Measurements from ENCODE around the gene NPAS1.

- TF ChIP-seq CTCF (IDR thresholded peaks at IDR 0.05 in 2 of 3, conservative IDR thresholded peaks at IDR 0.05 in 1 of 3; ENCODE audit: borderline replicate concordance in 1 of 3, insufficient read depth in 1 of 3, low read depth in 2 of 3, low read length in 2 of 3) (no peak), SIN3A (IDR thresholded peaks at IDR 0.05; ENCODE audit: low read depth) (no peak), POLR2A (IDR thresholded peaks at IDR 0.05; ENCODE audit: borderline replicate concordance, extremely low read depth, insufficient read depth, insufficient read length) (no peak), SRF (IDR thresholded peaks at IDR 0.05; ENCODE audit: low read depth) (no peak), RAD21 (IDR thresholded peaks at IDR 0.05; ENCODE audit: low read depth) (no peak), SP1 (IDR thresholded peaks at IDR 0.05; ENCODE audit: low read depth) (no peak), REST (IDR thresholded peaks at IDR 0.05; ENCODE audit: low read depth) (no peak), POLR2AphosphoS5 (IDR thresholded peaks at IDR 0.05; ENCODE audit: low read depth, low read length) (no peak), ZNF274 (IDR thresholded peaks at IDR 0.05; ENCODE audit: low read depth, low read length) (no peak), JUND (IDR thresholded peaks at IDR 0.05) (no peak), ZFX (IDR thresholded peaks at IDR 0.05) (no peak)
These were observed 19.8 kb upstream of the NPAS1 start for GRCh38 chr19:46999878-47000277.
